Measurements from ENCODE around the gene TINCR.

DNA sequence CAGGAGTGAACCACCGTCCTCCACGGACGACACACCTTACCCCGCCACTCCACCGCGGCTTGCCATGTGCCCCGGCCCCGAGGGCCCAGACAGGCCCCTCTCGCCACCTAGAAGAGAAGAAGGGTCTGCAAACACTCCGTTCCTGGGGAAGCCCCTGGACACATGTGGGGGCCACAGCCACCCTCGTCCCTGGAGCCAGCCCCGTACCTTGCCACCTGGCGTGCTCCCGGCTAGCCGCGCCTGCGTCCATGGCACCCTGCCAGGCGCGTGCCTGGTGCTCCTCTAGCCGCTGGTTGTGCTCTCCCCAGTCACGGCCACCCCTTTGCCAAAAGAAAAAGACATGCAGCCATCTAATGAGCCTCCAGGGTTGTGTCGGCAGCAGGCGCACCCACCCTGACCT, 19.9 kb upstream of the TINCR start:
- TF ChIP-seq, protein P1, sequence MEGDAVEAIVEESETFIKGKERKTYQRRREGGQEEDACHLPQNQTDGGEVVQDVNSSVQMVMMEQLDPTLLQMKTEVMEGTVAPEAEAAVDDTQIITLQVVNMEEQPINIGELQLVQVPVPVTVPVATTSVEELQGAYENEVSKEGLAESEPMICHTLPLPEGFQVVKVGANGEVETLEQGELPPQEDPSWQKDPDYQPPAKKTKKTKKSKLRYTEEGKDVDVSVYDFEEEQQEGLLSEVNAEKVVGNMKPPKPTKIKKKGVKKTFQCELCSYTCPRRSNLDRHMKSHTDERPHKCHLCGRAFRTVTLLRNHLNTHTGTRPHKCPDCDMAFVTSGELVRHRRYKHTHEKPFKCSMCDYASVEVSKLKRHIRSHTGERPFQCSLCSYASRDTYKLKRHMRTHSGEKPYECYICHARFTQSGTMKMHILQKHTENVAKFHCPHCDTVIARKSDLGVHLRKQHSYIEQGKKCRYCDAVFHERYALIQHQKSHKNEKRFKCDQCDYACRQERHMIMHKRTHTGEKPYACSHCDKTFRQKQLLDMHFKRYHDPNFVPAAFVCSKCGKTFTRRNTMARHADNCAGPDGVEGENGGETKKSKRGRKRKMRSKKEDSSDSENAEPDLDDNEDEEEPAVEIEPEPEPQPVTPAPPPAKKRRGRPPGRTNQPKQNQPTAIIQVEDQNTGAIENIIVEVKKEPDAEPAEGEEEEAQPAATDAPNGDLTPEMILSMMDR (conservative IDR thresholded peaks at IDR 0.05; ENCODE audit: low read depth, low read length): no peak
- TF ChIP-seq EZH2 (IDR thresholded peaks at IDR 0.05; ENCODE audit: borderline replicate concordance, low read depth, low read length, poor library complexity, severe bottlenecking): no peak
